DND-41 (cell line): ENCODE results near the gene VIL1.

Source experiments
- ATAC-seq: fragments of 200-7000 bp; cut with Tn5 transposase; 3 replicates; pipeline ENCODE4 v1.9.1; 2021; ENCODE audit warnings: low read depth; ENCODE audit not compliant: insufficient read depth
- DNase-seq: peaks from one replicate; pipeline ENCODE4 v3.0.0-alpha.2; 2020
- H2AFZ ChIP-seq: 2 replicates; pipeline ENCODE4 v1.6.0; 2012; ENCODE audit warnings: low read depth, low read length
- H3K27ac ChIP-seq: 2 replicates; pipeline ENCODE4 v1.5.1; 2012; ENCODE audit warnings: low read length, inconsistent platforms
- H3K27me3 ChIP-seq: fragments of 200-600 bp; sonication (generic); 2 replicates; pipeline ENCODE4 v1.6.0; 2012; ENCODE audit warnings: low read length, mild to moderate bottlenecking, inconsistent platforms; ENCODE audit not compliant: insufficient read depth, poor library complexity
- H3K36me3 ChIP-seq: 2 replicates; pipeline ENCODE4 v1.5.1; 2012; ENCODE audit warnings: low read length, inconsistent platforms; ENCODE audit not compliant: insufficient read depth
- H3K4me1 ChIP-seq: 2 replicates; pipeline ENCODE4 v1.5.1; 2012; ENCODE audit warnings: mild to moderate bottlenecking, low read length; ENCODE audit not compliant: insufficient read depth
- H3K4me2 ChIP-seq: 2 replicates; pipeline ENCODE4 v1.6.0; 2012; ENCODE audit warnings: mild to moderate bottlenecking, moderate library complexity, low read length, inconsistent platforms; ENCODE audit not compliant: insufficient read depth
- H3K4me3 ChIP-seq, 2 experiments: fragments of 200-600 bp in 1 of 2; shearing (Covaris generic) in 1 of 2; 2 replicates each; pipeline ENCODE4 v1.5.1; 2012 to 2016; ENCODE audit warnings: inconsistent platforms in 2 of 2, low read length in 2 of 2, mild to moderate bottlenecking in 2 of 2, low read depth in 1 of 2, moderate library complexity in 1 of 2
- H3K79me2 ChIP-seq: 2 replicates; pipeline ENCODE4 v1.6.0; 2012; ENCODE audit warnings: low read length, inconsistent platforms; ENCODE audit not compliant: insufficient read depth
- H3K9ac ChIP-seq: 2 replicates; pipeline ENCODE4 v1.6.0; 2012; ENCODE audit warnings: low read depth, mild to moderate bottlenecking, inconsistent platforms, low read length, moderate library complexity
- H3K9me3 ChIP-seq: 2 replicates; pipeline ENCODE4 v1.5.1; 2012; ENCODE audit warnings: low read length, moderate library complexity, mild to moderate bottlenecking, inconsistent platforms; ENCODE audit not compliant: insufficient read depth, severe bottlenecking
- H4K20me1 ChIP-seq: 2 replicates; pipeline ENCODE4 v1.6.0; 2012; ENCODE audit warnings: low read length; ENCODE audit not compliant: insufficient read depth
- EZH2 ChIP-seq: IDR thresholded peaks from 3 replicates; pipeline ENCODE4 v1.6.1; 2012; ENCODE audit warnings: borderline replicate concordance, low read depth, mild to moderate bottlenecking, moderate library complexity, low read length, inconsistent platforms; ENCODE audit not compliant: severe bottlenecking
- TF ChIP-seq, protein P1 (sequence below): IDR thresholded peaks from 2 replicates; pipeline ENCODE4 v1.5.1; 2012; ENCODE audit warnings: borderline replicate concordance, low read length, moderate library complexity, mild to moderate bottlenecking; ENCODE audit not compliant: poor library complexity, severe bottlenecking; ENCODE audit errors: extremely low read depth

The VIL1 gene

GRCh38 chr2:218446547-218446946 is 27.6 kb downstream of the VIL1 start:
- ATAC-seq = no peak
- no peaks in the 10 kb centered on the region for H4K20me1 ChIP-seq
- no peaks in the 10 kb centered on the region for H3K9me3 ChIP-seq
- no peak overlapping the region for H3K27ac ChIP-seq
- no peak overlapping the region for H3K9ac ChIP-seq
- no peak overlapping the region for H3K4me2 ChIP-seq
- no peaks in the 10 kb centered on the region for H3K4me1 ChIP-seq
- H3K27me3 ChIP-seq = no peaks in the 10 kb centered on the region
- no peak overlapping the region for H2AFZ ChIP-seq
- H3K36me3 ChIP-seq = peaks cover 33% of the 10 kb centered on the region
- no peak overlapping the region for H3K4me3 ChIP-seq
- H3K79me2 ChIP-seq = no peaks in the 10 kb centered on the region
- TF ChIP-seq, protein P1, sequence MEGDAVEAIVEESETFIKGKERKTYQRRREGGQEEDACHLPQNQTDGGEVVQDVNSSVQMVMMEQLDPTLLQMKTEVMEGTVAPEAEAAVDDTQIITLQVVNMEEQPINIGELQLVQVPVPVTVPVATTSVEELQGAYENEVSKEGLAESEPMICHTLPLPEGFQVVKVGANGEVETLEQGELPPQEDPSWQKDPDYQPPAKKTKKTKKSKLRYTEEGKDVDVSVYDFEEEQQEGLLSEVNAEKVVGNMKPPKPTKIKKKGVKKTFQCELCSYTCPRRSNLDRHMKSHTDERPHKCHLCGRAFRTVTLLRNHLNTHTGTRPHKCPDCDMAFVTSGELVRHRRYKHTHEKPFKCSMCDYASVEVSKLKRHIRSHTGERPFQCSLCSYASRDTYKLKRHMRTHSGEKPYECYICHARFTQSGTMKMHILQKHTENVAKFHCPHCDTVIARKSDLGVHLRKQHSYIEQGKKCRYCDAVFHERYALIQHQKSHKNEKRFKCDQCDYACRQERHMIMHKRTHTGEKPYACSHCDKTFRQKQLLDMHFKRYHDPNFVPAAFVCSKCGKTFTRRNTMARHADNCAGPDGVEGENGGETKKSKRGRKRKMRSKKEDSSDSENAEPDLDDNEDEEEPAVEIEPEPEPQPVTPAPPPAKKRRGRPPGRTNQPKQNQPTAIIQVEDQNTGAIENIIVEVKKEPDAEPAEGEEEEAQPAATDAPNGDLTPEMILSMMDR = no peak
- TF ChIP-seq EZH2 = no peak
- no peak for DNase-seq

DNA sequence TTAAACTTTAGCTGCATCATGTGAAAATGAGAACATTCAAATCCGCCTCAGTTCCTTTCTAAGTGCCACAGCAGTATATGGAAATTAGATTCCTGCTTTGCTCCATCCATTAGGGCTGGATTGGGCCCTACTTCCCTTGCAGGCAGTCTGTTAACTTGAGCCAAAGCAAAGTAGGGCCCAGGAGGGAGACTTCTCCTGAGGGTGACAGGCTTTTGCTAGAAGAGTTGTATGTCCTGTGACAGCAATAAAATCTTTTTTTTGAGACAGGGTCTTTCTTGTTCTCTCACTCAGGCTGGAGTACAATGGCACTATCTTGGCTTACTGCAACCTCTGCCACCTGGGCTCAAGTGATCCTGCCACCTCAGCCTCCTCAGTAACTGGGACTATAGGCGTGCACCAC is 28.1 kb downstream of the VIL1 start:
- no peak for ATAC-seq
- Histone ChIP-seq H2AFZ (no peak overlapping the region), H3K27me3 (no peaks in the 10 kb centered on the region), H3K4me3 (no peak overlapping the region), H3K4me2 (no peak overlapping the region), H3K36me3 (peaks cover 38% of the 10 kb centered on the region), H3K9me3 (no peaks in the 10 kb centered on the region), H4K20me1 (no peaks in the 10 kb centered on the region), H3K4me1 (no peaks in the 10 kb centered on the region), H3K27ac (no peak overlapping the region), H3K79me2 (no peaks in the 10 kb centered on the region), H3K9ac (no peak overlapping the region)
- DNase-seq = no peak
- TF ChIP-seq, protein P1 = no peak
- no peak for TF ChIP-seq EZH2

- H3K9ac ChIP-seq = no peak overlapping the region
- H3K4me2 ChIP-seq = no peak overlapping the region
- no peak overlapping the region for H3K27ac ChIP-seq
- TF ChIP-seq, protein P1 = no peak
- no peak for TF ChIP-seq EZH2
- peaks cover 55% of the 10 kb centered on the region for H3K36me3 ChIP-seq
- ATAC-seq (no peak), DNase-seq (no peak)
- H3K4me3 ChIP-seq = no peak overlapping the region
- H4K20me1 ChIP-seq = no peaks in the 10 kb centered on the region
- no peaks in the 10 kb centered on the region for H3K79me2 ChIP-seq
- no peaks in the 10 kb centered on the region for H3K4me1 ChIP-seq
- H2AFZ ChIP-seq = no peak overlapping the region
- no peaks in the 10 kb centered on the region for H3K27me3 ChIP-seq
- no peaks in the 10 kb centered on the region for H3K9me3 ChIP-seq
Observed at GRCh38 chr2:218448934-218449333, 30.0 kb downstream of the VIL1 start.

DNA sequence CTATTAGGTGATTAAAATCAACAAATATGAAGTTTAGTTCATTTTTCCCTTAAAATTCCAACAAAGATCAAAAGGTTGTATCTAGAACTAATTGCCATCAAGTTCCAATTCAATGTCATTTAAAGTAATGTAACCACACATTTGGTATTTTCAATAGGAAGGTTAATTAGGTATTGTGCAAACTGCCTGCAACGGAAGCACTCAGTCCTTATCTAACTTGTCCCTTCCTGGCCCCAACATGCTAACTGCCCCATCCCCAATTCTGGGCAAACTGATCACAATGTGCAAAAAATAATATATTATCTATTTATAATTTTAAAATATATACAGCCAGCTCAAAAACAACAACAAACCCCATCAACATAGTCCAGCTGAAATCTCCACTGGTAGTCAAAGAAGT is 33.2 kb downstream of the VIL1 start:
- no peak for TF ChIP-seq EZH2
- TF ChIP-seq, protein P1 = no peak
- Histone ChIP-seq H3K9ac (no peak overlapping the region), H3K4me2 (no peak overlapping the region), H3K36me3 (peaks cover 84% of the 10 kb centered on the region), H2AFZ (no peak overlapping the region), H3K27me3 (no peaks in the 10 kb centered on the region), H3K4me1 (no peaks in the 10 kb centered on the region), H4K20me1 (no peaks in the 10 kb centered on the region), H3K9me3 (peaks cover 16% of the 10 kb centered on the region), H3K79me2 (no peaks in the 10 kb centered on the region), H3K4me3 (no peak overlapping the region), H3K27ac (no peak overlapping the region)
- ATAC-seq (no peak), DNase-seq (no peak)
